ENCODE measurements around the gene DENND4B. TPM values are rescaled to one million over a fixed set of nuclear protein-coding genes. Genes with fewer than 3 reads are reported as not detected.
"Not testable (repeated sequence)": the region's sequence is repeated elsewhere in the genome, so short reads cannot be mapped to it uniquely, and the experiment has no call there.

Gene DENND4B
- 58.2 TPM for total RNA-seq

- peak in 2 of 3 donors; percentile 79 to 87 for DNase-seq (ENCODE audit: low read depth in 2 of 3, low spot score in 2 of 3)
Observed at GRCh38 chr1:153946622-153947241, at the start of gene DENND4B. DENND4B (minus strand) TSS chr1:153946718; CDS start chr1:153944374, 2,344 bp downstream.

- DNase-seq (ENCODE audit: low read depth in 2 of 3, low spot score in 2 of 3): no peak
Observed at GRCh38 chr1:153995640-153996039, 49.1 kb upstream of the DENND4B start.

- DNase-seq (ENCODE audit: low read depth in 2 of 3, low spot score in 2 of 3): no peak
Observed at GRCh38 chr1:153995202-153995601, 48.7 kb upstream of the DENND4B start.

- no peak for DNase-seq (ENCODE audit: low read depth in 2 of 3, low spot score in 2 of 3)
Observed at GRCh38 chr1:153991806-153992205, 45.3 kb upstream of the DENND4B start.

GRCh38 chr1:153991151-153991630 is 44.7 kb upstream of the DENND4B start:
- no peak for DNase-seq (ENCODE audit: low read depth in 2 of 3, low spot score in 2 of 3)

DNA sequence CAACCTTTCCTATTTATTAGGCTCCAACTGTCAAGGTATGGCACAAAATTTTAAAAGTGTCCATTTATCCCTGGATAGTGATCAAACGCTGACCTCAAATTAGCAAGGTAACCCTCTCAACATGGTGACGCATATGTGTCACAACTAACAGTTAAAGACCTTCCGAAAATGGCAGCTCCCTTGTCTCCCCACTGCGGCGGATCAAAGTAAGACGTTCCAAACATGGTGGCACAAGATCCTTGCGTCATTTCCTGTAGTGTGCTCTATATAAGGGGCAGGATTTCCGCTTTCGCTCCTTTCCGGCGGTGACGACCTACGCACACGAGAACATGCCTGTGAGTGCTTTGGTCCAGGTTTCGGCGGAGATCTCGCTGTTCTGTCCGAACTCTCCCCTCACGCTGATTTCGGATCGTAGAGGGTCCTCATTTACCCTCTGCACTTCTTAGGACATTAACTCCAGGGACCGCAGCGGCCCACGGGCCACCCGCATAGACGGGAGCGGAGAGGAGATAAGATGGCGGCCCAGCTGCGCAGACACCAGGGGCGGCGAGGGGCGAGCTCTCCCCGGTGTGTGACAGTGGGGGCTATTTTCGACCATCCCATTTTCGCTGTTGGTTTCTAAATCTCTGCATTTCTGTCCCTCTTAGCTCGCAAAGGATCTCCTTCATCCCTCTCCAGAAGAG is 44.1 kb upstream of the DENND4B start, which contains the start of gene RPS27:
Gene RPS27 (plus strand): TSS at position 295 of the 683 bp plus-strand sequence. CDS start 35 bp downstream, at position 330.
- peak; percentile 96 to 99 (median 97) for DNase-seq (ENCODE audit: low read depth in 2 of 3, low spot score in 2 of 3)

- DNase-seq (ENCODE audit: low read depth in 2 of 3, low spot score in 2 of 3): no peak
Observed at GRCh38 chr1:153987621-153988020, 41.1 kb upstream of the DENND4B start.

GRCh38 chr1:153985941-153986761 is 39.6 kb upstream of the DENND4B start, which contains the start of gene RAB13:
RAB13 (minus strand) TSS chr1:153986339; CDS start chr1:153986236, 103 bp downstream.
- DNase-seq (ENCODE audit: low read depth in 2 of 3, low spot score in 2 of 3): peak in 1 of 3 donors; percentile 47

DNA sequence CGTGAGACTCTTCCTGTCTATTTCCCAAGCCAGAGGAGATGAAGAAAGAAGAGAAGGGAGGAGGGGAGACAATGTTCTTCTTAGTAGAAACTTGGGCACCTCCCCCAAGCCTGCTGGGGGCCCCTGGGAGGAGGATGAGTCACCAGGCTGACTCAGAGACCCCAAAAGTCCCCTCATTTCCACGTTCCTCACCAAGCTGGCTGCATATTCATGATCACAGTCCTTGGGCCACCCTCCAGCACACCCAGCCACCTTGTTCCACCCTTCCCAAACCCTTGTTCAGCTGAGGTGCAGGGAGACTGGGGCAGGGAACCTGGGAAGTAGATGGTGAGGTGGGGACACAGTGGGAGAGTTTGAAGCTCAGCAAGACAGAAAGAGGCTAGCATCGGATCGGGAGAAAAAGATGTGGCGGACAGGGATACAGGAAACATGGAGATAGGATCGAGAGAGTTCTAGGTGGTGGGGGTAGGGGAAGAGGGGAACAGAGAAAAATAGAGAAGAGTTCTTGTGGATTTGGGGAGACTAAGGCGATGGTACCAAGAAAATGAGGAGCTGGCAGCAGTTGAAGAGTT is 38.9 kb upstream of the DENND4B start:
- peak in 2 of 3 donors; percentile 69 to 88 for DNase-seq (ENCODE audit: low read depth in 2 of 3, low spot score in 2 of 3)

DNA sequence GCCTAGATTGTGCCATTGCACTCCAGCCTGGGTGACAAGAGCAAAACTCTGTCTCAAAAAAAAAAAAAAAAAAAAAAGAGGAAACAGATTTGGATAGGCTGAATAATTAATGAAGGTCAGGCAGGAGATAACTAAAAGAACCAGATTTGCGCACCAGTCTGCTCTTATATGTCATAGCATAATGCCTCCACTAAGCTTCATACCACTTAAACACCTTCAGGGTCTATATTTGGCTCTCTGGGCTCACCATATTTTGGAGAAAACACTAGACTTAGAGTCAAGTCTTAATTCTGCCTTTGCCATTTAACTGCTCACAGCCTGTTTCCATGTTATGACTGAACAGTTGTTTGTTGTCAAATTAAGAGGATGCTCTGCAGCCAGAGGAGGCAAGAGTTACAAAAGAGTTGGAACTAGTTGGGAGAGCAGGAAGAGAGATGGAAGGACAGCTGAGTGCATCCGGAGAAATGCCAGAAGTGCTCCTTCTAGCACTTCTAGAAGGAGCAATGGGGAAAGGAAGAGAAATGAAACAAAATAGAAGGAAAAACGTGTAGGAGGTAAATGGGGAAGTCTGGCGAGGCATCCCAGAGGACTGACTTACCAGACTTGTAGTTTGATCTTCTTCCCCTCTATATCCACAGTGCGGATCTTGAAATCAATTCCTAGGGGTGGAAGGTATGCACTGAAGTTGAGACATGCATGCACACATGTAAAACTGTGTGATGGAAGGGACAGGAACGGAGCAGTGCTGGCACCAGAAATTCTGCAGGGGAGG is 37.8 kb upstream of the DENND4B start:
- no peak for DNase-seq (ENCODE audit: low read depth in 2 of 3, low spot score in 2 of 3)

DNA sequence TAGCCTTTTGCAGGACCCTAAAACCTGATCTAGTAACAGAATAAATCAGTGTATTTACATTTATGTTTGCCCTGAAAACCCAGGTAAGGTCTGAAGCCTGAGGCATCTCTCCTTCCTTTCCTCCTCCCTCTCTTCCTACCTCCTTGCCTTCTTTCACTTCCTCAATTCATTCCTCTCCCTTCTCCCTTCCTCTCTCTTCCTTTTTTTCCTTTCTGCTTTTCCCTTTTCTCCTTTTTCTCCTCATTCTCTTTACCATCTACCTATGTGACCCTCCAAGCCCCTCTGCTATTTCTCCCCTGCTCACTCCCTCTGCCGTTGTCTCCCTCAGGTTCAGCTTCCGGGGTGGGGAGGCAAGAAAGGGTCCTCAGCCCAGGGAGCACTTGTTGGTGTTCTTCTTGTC is 35.2 kb upstream of the DENND4B start:
- DNase-seq (ENCODE audit: low read depth in 2 of 3, low spot score in 2 of 3): not testable (repeated sequence)

GRCh38 chr1:153979091-153979490 is 32.6 kb upstream of the DENND4B start:
- not testable (repeated sequence) for DNase-seq (ENCODE audit: low read depth in 2 of 3, low spot score in 2 of 3)

DNA sequence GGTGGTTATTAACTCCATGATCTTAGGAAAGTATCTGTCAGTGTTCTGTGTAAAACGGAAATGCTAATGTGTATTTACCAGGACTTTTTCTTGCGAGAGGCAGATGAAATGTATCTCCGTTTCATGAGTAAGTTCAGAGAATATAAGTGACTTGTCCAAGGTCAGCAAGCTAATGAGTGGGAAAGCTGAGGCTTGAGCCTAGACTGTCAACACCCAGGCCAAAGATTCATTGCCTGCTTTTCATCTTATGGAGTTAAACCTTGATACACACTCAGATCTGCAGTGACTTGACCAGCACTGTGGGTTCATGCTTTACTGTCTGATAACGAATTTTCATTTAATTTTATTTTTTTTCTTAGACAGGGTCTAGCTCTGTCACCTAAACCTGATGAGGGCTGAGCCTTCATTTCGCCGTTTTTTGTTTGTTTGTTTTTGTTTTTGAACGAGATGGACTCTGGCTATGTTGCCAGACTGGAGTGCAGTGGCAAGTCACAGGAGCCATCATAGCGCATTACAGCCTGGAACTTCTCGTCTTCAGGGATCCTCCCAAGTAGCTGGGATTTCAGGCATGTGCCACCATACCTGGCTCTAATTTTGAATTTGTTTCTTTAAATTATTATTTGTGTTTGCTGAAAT is 31.9 kb upstream of the DENND4B start:
- no peak for DNase-seq (ENCODE audit: low read depth in 2 of 3, low spot score in 2 of 3)

DNA sequence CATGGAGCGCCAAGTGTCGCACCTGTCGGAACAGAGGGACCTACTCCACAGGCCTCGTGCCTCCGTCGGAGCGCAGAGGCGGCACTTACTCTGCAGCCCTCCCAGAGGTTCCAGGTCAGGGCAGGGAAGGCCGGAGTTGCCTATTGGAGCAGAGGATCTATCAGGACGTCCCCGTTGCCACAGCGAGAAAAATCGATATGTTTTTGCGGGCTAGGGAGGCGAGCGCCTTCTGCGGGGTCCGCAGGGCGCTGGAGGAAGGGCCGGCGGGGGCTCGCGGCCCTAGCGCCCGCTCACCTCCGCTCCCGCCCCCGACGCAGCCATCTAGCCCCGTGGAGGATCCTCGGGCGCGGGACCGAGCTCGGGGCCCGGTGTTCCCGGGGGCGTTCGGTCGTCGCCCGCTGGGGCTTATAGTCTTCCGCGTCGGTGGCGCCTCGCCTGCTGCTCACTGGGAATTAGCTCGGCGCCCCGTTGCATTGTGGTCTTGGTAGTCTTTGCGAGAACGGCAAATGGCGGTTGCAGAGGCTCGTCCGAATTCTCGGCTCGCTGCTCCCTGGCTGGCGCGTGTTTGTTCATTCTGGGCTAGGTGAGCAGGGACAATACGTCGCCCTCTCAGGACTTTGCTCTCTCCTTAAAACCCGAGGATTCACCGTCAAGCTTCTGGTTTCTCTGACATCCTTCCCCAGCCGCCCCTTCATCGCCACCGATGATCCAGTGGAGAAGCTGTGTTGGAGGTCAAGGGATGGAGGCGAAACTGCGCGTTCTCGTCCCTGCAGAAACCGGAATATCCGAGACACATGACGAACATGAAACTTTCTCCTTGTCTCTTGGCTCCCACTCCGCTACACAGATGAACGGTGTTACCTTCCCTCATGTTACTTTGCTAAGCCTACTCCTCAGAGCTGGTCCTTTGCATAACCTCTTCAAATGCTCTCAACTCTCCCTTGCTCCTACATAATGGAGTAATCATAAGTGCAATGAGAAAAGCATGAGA is 31.0 kb upstream of the DENND4B start, which contains the start of gene JTB:
Gene JTB (minus strand): TSS at position 425 of the 991 bp plus-strand sequence. CDS start 422 bp downstream, at position 3.
- DNase-seq (ENCODE audit: low read depth in 2 of 3, low spot score in 2 of 3): peak in 2 of 3 donors; percentile 82 to 84

GRCh38 chr1:153976819-153977249 is 30.3 kb upstream of the DENND4B start:
- no peak for DNase-seq (ENCODE audit: low read depth in 2 of 3, low spot score in 2 of 3)

- no peak for DNase-seq (ENCODE audit: low read depth in 2 of 3, low spot score in 2 of 3)
Observed at GRCh38 chr1:153973525-153973924, 27.0 kb upstream of the DENND4B start.

DNA sequence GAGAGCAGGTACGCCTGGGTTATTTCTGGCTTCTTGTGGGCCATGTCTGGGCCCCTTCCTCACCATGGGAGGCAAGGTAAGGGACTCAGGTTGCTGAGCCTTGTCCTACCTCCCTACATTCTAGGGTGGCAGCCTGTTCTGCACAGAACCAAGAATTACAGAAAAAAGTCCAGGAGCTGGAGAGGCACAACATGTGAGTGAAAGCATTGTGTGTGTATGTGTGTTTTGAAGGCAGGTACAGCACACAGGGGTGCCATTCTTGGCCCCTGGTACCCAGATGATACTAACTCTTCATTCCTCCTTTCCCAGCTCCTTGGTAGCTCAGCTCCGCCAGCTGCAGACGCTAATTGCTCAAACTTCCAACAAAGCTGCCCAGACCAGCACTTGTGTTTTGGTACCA is 26.6 kb upstream of the DENND4B start:
- DNase-seq (ENCODE audit: low read depth in 2 of 3, low spot score in 2 of 3): no peak

GRCh38 chr1:153970346-153970745 is 23.8 kb upstream of the DENND4B start:
- DNase-seq (ENCODE audit: low read depth in 2 of 3, low spot score in 2 of 3): no peak

Measured in hematopoietic multipotent progenitor cell (in vitro differentiated cells).